ENCODE data around the gene KCNH3.
"Not testable (repeated sequence)": the region's sequence is repeated elsewhere in the genome, so short reads cannot be mapped to it uniquely, and the experiment has no call there.

KCNH3 gene

GRCh38 chr12:49588721-49589516 is 50.1 kb downstream of the KCNH3 start:
- no peak for FAIRE-seq

DNA sequence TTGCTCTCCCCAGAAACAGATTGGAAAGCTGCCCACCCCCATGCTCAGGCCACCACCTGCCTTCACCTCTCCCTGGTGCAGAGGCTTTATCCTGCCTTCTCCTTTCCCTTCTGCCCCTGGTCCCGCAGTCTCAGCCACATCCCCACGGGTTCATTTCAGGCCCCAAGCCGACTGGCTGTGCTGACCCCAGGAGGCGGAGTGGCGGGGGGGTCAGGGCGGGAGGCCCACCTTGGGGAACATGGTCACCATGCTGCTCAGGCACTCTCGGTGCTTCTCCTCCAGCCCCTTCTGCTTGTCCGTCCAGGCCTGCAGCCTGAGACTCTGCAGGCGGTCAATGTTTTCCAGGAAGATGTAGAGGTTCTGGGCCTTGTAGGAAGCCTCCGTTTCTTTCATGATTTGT is 59.7 kb downstream of the KCNH3 start:
- FAIRE-seq = no peak

- no peak for FAIRE-seq
These were observed 61.1 kb downstream of the KCNH3 start for GRCh38 chr12:49599961-49600360.

GRCh38 chr12:49603721-49604120 is 64.9 kb downstream of the KCNH3 start:
- no peak for FAIRE-seq

- FAIRE-seq = no peak
These were observed 66.0 kb downstream of the KCNH3 start for GRCh38 chr12:49604856-49605255.

- not testable (repeated sequence) for FAIRE-seq
These were observed 66.7 kb downstream of the KCNH3 start, which contains the start of gene FAM186B for GRCh38 chr12:49605539-49605938. Gene FAM186B (minus strand): TSS chr12:49605639. CDS start chr12:49605477, 162 bp downstream.
